GM18858 (cell line): ENCODE data around the gene MARCOL.
"Not testable (repeated sequence)": the region's sequence is repeated elsewhere in the genome, so short reads cannot be mapped to it uniquely, and the experiment has no call there.

ENCODE experiments used
- ATAC-seq: cut with Tn5 transposase; IDR thresholded peaks from one replicate; pipeline ENCODE4 v1.9.1; 2021; ENCODE audit not compliant: unreplicated experiment

MARCOL gene

DNA sequence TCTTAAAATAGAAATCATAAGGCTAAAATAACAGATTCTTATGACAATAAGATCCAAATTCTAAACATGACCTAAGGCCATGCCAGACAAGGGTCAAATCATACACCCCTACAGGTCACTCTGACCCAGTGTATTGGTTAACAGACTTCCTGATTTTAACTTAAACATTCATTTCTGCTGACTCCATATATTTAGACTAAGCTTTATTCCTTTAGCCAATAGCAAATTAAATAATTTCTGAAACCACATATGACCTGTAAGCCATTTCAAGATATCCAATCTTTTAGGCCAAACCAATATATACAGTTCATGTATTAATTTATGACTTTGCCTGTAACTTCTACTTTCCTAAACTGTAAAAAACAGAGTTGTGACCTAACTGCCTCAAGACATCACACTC lies 22.9 kb downstream of the MARCOL start:
- no peak for ATAC-seq

DNA sequence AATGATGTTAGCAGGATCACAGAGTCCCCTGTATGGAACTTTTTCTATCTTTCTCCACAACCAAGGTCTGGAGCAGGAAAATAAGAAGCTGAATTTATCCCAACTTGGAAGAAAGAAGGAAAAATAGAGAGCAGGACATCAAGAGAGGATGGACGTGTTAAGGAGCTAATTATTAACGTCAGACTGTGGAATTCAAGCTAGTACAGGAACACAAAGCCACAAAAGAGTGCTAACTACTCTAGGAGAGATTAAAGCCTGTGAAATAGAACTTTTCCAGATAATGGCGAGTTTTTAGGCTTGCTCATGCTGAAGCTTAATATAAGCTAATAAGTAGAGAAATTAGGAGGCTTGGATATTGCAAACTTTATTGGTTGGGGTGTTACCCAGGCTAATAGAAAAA lies 29.6 kb downstream of the MARCOL start:
- ATAC-seq = no peak

DNA sequence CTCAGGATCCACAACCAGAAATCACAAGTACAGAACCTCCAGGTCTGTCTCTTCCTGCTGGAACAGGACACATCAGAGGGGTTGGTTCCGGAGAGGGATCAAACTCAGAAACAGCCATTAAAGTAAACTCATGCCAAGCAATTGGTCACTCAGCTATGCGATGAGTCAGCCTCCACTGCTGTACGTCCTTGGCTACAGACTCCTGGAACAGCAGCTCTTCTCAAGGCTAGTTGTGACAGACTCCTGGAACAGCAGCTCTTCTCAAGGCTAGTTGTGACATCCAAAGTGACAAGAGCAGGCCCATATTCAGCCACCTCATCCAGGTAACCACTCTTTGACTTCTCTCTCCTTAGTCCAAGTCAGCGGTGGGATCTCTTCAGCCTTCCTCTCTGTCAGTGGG lies 30.2 kb downstream of the MARCOL start, which contains the start of gene SPINK13:
TSS of gene SPINK13 (plus strand) at position 229 of the 400 bp plus-strand sequence. CDS start 1,279 bp downstream, outside the sequence.
- ATAC-seq = no peak

DNA sequence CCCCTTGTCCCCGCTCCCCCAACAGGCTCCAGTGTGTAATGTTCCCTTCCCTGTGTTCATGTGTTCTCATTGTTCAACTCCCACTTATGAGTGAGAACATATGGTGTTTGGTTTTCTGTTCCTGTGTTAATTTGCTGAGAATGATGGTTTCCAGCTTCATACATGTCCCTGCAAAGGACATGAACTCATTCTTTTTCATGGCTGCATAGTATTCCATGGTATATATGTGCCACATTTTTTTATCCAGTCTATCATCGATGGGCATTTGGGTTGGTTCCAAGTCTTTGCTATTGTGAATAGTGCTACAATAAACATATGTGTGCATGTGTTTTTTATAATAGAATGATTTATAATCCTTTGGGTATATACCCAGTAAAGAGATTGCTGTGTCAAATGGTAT lies 36.8 kb downstream of the MARCOL start:
- ATAC-seq = not testable (repeated sequence)

DNA sequence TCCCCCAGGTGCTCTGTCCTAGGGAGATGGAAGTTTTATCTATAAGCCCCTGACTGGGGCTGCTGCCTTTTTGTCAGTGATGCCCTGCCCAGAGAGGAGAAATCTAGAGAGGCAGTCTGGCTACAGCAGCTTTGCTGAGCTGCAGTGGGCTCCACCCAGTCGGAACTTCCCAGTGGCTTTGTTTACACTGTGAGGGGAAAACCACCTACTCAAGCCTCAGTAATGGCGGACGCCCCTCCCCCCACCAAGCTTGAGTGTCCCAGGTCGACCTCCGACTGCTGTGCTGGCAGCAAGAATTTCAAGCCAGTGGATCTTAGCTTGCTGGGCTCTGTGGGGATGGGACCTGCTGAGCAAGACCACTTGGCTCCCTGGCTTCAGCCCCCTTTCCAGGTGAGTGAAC lies 42.6 kb downstream of the MARCOL start:
- ATAC-seq = not testable (repeated sequence)

DNA sequence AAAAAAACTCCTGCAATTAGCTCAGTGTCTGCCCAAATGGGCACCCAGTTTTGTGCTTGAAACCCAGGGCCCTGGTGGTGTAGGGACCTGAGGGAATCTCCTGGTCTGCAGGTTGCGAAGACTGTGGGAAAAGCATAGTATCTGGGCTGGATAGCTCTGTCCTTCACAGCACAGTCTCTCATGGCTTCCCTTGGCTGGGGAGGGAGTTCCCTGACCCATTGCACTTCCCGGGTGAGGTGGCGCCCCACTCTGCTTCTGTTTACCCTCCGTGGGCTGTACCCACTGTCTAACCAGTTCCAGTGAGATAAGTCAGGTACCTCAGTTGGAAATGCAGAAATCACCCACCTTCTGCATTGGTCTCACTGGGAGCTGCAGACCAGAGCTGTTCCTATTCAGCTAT lies 43.0 kb downstream of the MARCOL start:
- ATAC-seq = not testable (repeated sequence)

DNA sequence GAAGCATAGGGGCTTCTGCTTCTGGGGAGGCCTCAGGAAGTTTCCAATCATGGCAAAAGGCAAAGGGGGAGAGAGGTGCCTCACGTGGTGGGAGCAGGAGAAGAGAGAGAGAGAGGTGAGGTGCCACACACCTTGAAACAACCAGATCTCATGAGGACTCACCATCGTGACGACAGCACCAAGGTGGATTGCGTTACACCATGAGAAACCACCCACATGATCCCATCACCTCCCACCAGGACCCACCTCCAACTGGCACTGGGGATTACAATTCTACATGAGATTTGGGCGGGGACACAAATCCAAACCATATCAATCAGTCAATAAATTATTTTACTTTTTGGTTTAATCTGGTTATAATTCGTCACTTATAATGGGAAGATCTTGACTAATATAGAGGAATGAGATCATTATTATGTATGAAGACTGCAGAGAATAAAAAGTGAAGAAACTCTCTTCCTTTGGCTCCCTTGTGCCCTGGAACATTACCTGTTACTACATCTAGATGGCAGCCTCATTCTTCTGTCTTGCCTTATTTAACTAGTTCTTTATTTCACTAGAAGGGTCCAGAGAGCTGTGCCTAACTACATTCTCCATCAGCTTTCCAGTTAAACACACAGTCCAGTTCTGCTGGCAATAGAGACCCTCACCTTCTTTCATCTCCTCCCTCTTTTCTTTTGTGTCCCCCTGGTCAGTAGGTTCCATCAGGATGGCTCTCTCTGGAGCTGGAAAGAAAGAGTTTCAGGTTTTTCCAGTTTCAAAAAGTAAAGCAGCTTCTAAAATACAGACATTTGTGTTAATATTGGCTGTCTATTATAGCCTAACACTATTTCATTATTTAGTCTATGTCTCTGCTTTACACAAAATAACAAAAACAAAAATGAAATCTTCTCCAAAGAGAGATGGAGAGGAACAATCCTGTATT lies 52.2 kb downstream of the MARCOL start:
- no peak for ATAC-seq
